ENCODE data around the gene SDR39U1.

DNA sequence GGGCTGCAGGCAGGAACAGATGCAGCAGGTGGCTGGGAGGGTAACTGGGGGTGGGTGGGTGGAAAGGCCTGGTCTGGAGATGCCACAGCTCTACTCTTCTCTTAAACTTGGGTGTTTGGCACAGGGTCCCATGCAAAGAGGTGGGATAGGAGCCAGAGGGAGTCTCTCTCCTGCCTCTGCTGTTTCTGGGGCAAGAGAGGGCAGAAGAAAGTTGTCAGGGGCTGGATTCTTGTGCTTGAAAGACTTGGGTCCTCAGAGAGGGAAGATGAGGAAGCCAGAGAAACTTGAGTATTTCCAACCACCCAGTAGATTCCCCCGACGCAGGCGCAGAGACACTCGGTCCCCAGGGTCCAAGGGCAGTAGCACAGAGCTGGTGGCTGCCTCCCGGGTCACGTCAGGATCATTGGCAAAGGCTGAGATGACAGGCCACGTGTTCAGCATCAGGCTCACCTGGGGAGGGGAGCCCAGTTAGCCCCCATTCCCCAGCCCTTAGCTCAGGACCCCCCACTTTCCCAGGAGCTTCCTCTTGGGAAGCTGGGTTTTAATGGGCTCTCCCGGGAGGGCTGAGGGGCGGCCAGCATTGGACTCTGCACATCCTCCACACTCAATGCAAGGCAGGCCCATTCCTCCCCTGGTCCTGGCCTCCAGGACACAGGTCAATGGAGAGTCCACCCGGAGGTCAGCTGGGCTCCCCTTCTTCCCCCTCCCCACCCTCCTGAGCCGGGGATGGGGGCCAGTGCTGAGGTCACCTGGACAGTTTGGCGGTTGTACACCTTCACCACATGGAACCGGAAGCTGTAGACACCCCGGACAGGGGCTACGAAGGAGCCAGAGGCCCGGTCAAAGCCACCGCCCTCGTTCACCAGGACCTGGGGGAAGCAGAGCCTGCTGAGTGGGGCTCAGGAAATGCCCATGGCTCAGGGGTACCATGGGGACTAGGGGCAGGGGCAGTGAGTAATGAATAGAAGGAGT is 14.8 kb downstream of the SDR39U1 start:
- TF ChIP-seq, protein P1, sequence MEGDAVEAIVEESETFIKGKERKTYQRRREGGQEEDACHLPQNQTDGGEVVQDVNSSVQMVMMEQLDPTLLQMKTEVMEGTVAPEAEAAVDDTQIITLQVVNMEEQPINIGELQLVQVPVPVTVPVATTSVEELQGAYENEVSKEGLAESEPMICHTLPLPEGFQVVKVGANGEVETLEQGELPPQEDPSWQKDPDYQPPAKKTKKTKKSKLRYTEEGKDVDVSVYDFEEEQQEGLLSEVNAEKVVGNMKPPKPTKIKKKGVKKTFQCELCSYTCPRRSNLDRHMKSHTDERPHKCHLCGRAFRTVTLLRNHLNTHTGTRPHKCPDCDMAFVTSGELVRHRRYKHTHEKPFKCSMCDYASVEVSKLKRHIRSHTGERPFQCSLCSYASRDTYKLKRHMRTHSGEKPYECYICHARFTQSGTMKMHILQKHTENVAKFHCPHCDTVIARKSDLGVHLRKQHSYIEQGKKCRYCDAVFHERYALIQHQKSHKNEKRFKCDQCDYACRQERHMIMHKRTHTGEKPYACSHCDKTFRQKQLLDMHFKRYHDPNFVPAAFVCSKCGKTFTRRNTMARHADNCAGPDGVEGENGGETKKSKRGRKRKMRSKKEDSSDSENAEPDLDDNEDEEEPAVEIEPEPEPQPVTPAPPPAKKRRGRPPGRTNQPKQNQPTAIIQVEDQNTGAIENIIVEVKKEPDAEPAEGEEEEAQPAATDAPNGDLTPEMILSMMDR (IDR thresholded peaks at IDR 0.05; ENCODE audit: low read length): no peak
- TF ChIP-seq EZH2 (optimal IDR thresholded peaks at IDR 0.05; ENCODE audit: low read depth, low read length): no peak
